DMS153 (cell line): Measurements from ENCODE around the gene TMPRSS3.

Experiments used
- DNase-seq: peaks from one replicate; lab custom pipeline; 2025; lab: John Stamatoyannopoulos, UW

The TMPRSS3 gene

DNA sequence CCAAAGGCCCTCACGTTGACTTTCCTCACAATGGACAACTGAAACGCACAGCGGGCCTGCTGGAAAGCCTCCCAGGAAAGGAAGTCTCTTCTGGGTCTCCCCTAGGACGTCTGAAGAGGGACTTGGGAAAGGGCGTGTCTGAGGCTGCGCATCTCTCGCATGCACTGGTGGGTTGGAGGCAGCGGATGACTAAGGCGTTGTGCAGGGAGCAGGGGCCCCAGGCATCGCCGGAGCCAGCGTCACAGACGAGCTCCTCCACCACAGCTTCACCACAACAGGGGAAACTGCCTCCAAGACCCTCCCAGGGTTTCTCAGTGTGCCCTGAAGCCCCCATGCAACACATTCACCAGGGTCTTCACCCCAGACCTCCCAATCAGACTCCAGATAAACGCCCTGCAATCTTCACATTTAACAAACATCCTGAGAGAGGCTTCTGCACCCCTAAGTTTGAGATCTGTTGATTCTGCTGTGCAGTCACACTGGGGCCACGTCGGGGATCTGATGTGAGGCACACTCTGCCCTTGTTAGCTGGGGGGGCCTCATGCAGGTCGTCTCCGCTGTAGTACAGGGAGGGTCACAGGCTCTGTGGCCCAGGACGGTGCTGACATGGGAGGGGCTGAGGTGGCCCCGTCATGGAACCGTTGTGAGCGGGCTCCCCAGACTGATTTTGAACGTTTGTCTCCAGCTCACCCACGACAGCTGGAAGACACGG is 22.5 kb downstream of the TMPRSS3 start:
- no peak for DNase-seq

DNA sequence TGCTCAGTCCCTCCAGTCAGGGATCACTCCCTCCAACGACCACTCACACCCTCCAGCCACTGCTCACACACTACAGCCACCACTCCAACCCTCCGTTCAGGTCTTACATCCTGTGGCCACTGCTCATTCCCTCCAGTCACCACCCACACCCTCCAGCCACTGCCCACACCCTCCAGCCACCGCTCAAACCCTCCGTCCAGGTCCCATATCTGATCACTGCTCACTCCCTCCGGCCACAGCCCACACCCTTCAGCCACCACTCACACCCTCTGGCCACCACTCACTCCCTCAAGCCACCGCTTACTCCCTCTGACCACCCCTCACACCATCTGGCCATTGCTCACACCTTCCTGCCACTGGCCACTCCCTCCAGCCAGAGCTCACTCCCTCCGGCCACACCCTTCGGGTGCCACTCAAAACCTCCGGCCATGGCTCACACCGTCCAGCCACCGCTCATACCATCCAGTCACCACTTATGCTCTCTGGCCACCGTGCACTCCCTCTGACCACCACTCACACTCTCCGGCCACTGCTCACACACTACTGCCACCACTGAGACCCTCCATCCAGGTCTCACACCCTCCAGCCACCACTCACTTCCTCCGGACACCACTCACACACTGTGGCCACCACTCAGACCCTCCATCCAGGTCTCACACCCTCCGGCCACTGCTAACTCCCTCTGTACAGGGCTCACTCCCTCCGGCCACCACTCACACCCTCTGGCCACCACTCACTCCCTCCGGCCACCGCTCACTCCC is 24.8 kb downstream of the TMPRSS3 start:
- DNase-seq: no peak

DNA sequence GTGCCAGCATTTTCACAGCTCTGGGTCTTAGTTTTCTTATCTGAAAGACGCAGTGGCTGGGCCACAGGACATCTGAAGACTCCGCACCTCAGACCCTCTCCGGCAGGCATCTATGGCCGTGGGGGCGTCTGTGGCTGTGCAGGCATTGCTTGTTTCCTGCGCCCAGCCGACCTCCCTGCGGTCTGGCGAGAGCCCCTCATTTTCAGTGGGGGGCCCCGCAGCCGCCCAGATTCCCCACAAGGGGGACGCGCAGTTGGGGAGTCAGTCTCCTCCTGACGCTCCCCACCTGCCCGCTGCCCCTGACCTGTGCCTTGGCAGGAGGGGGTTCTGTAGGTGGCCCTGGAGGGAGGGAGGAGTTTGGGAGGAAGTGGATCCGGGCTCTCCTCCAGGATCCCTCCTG is 26.0 kb downstream of the TMPRSS3 start:
- DNase-seq: no peak

DNA sequence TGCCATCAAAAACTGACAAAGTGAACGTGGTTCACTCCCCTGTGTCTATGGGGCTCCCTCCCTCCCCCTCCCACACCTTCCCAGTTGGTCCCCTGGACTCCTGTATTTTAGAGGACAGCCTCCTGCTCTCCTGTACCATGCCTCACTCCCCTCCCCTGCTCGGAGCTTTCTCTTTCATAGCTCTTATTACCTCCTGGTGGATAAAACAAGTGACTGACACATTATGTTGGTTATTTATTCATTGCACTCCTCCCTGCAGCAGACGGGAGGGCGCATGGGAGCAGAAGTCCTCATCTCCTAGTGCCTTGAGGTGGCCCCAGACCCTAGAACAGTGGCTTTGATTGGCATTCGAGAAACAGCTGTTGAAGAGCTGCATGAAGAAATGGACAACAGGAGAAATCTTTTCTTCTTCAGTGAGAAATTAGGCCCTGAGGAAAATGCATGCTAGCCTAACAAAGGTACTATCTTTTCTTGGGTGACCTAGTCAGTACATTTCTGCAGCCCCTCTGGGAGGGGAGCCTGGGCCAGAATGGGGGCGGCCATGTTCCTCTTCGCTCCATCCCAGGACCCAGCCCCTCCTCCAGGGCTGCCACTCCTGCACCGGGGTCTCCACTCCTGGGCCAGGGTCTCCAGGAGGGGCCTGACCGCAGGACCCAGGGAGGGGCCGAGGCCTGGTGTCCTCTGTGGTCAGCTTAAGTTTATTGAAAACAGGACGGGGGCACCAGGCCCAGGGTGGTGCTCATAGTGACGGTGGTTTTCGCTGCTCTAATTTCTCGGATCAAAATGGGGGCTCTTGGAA is 28.3 kb downstream of the TMPRSS3 start:
- no peak for DNase-seq

DNA sequence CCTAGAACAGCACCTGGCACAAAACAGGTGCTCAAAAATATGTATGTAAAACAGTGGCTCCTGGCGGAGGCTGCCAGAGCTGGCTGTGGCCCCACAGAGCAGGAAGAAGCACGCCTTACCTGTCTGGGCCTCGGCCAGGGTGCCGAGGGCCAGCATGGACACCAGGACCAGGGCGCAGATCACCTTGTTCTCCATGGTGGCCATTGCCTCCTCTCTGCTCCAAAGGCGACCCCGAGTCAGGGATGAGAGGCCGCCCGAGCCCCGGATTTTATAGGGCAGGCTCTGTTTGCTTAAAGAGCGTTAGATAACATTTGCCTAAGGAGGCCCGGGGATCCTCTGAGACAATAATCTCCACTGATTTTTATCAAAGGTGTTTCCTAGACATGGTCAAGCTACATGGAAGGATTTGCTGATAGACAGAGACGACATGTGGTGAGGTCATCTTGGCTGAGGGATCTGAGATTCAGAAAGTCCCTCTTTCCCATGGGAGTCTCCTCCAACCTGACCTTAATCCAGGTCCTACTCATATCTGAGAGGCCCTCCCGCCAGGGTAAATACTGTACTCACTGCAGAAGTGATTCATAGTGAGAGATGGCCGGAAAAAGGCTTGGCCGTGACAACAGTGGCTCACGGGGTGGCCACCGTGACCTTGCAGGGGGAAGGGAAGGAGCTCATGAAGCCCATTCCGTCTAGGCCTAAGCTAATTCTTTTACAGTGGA is 29.4 kb downstream of the TMPRSS3 start, which contains the start of gene TFF1:
TFF1 (minus strand) TSS at position 244 of the 719 bp plus-strand sequence; CDS start at position 204, 40 bp downstream.
- no peak for DNase-seq

DNA sequence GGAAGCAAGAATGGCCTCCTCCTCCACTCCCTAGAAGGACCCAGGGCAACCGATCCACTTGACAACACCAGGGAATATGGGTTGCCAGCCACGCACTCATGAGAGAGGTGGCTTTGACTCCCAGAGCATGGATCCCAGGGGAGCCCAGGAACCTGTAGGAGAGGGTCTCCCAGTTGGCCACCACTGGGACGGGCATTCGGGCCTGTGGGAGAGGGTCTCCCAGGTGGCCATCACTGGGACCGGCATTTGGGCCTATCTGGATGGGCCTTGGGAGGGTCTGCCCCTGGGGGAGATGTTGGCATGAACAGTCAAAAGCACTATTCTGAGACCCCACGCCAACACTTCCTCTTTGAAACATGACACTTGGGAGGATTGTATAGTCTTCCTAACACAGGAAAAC is 30.1 kb downstream of the TMPRSS3 start:
- DNase-seq: no peak

DNA sequence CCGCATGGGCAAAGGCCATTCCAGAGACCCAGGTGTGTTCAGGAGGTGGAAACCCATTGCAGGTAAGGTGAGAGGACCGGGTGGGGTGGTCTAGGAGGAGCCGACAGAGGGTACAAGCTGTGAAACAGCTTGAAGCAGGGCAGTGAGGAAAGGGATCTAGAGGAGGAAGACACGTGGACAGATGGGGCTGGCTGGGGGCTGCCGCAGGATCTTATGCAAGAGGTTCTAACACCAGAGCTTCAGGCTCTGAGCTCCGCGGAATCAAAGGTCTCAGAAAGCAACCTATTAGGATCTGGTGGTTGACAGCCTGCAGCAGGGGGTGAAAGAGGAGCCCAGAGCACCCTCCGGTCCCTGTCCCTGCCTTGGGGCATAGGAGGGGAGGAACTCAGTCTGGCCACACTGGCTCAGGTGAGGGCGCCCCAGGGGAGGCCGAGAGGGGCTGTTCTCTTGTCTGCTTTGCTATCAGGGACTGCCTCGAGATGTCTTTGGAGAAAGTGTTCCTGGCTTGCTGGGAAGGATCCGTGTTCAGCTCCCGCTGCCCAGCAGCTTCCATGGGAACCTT is 31.5 kb downstream of the TMPRSS3 start:
- DNase-seq: no peak

DNA sequence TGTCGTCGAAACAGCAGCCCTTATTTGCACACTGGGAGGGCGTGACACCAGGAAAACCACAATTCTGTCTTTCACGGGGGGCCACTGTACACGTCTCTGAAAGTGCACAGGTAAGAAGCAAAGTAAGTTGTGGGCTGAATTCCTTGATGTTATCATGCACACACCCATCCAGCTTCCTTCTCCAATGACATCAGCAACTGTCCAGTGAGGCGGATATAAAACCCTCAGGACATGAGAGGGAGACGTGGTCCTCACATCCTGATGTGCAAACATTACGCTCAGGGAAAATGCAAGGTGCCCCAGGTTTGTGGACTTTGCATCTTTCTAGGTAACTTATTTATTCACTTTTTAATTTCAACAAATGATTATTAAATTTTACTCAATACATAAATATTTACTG is 32.5 kb downstream of the TMPRSS3 start:
- no peak for DNase-seq

DNA sequence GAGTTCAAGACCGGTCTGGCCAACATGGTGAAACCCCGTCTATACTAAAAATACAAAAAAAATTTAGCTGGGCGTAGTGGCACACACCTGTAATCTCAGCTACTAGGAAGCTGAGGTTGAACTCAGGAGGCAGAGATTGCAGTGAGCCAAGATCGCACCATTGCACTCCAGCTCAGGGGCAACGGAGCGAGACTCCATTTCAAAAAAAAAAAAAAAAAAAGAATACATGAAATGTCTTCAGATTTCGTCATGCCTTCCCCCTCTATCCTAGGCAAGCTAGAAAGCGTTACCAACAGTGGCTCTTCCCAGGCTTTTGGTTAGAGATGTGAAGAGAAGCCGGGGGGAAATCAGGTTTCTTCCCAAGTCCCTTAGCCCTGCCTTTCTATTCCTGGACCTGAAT is 33.2 kb downstream of the TMPRSS3 start:
- no peak for DNase-seq

DNA sequence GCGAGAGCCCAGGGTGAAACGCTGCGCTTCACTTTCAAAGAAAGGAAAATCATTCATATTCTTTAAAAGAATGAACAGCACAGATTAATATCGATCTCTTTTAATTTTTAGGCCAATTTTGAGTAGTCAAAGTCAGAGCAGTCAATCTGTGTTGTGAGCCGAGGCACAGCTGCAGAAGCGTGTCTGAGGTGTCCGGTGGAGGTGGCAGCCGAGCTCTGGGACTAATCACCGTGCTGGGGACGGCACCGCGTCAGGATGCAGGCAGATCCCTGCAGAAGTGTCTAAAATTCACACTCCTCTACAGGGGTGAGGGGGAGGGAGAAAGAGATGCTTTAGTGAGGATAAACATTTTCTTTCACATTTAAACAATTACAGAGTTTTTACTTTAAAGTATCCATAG is 33.7 kb downstream of the TMPRSS3 start:
- DNase-seq: no peak

DNA sequence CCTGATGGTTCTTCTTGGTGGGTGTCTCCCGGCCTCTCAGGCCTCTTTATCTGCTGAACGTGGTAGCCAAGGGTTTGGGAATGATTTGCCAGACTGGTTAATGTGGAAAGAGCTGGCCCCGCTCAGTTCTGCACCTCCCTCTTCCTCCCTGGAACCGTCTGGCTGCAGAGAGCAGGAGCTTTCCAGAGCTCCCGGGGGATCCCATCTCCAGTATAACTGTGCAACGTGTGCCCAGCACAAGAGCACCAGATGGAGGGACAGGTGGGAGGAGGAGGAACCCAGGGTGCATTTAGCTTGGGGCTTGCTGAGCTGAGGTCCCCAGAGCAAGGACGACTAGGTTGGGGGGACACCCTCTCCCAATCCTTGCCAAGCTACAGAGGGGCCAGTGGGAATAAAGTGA is 34.6 kb downstream of the TMPRSS3 start:
- no peak for DNase-seq

DNA sequence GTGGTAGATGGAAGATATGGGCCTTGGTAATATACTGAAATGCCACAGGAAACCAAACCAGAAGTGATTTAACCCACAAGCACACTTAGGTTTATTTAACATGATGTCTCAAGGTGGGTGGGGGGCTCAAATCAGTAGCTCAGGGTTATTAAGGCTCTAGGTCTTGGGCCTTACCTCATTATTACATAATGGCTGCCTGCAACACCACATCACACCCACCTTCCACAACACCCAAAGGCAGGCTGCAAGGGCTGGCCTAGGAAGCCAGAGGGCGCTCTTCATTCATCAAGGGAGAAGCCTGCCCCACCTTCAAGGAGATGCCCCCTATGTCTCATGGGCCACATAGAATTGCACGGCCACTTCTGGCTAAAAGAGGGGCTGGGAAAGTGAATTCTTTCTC is 35.5 kb downstream of the TMPRSS3 start:
- DNase-seq: no peak

DNA sequence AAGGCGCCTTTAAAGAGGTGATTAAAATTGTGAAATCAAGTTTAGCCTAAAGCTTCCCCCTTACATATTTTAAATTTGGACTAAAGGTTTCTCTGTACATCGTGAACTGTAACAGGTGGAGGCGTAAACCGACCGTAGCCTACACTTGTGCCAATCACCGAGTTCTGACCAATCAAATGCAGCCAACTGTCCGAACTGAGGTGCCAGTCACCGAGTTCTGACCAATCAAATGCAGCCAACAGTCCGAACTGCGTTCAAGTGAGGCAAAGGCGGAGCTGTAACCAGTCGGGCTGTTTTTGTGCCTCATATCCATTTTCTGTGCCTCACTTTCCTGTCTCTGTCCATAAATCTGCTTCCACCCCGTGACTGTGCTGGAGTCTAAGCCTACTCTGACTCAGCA is 36.9 kb downstream of the TMPRSS3 start:
- DNase-seq: no peak

DNA sequence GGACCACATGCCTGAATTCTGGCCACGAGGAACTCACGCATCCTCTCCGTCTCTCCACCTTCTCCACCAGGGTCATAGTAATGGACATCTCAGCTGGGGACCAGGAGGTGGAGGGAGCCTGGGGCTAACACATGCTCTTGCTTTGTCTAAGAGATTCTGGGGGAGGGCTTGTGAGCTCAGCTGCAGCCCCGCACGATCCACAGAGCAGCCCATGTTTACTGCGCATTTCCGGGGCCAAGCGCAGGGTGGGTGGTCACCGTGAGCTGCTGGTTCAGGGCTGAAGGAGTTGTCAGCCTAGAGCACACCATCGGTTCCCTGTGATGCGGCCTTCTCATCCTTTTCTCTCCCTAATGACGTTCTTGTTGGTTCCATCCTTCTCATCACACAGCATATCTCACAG is 37.6 kb downstream of the TMPRSS3 start:
- DNase-seq: no peak

DNA sequence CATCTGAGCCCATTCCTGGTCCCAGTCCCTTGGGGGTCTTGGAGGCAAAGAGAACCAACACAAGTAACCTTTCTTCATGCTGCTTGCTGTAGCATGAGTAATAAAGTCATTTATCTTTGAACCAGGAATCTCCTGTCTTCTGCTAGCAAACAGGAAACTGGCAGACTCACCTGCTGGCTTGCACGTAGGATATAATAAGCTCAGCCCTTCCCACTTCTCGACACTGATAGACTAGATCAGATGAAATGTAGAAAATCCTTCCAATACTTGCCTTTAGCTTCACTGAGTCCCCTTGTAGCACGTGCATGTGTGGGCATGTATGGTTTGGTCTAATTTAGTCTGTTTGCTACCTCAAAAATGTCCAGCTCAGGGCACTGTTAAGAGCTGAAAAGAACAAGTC is 38.5 kb downstream of the TMPRSS3 start:
- DNase-seq: no peak

DNA sequence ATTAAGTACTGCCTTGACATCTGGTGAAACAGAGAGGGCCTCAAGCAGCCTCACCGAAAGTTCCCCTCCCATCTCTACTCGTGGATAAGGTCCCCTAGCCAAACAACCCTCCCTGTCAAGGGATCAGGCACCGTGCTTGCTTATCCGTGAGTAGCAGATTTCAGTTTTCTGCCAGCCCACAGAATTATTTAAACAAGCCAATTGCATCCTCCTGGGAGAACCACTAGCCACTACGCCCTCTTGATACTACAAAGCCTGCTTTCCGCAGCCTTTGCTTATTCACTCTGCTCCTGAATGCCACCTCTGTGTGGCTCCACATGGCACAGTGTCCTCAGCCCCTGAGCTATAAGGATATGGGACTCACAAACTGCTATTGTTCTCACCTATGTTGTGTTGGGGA is 39.2 kb downstream of the TMPRSS3 start:
- DNase-seq: no peak

DNA sequence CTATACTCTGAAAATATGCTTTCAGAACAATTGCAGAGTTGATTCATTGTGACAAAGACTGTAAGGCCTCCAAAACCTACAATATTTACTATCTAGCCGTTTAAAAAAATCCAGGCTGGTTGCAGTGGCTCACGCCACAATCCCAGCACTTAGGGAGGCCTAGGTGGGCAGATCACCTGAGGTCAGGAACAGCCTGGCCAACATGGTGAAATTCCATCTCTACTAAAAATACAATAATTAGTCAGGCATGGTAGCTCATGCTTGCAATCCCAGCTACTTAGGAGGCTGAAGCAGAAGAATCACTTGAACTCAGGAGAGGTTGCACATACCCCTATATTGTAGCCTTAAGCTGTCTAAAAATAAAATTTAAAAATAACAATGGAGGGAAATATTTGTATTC is 39.8 kb downstream of the TMPRSS3 start:
- DNase-seq: no peak

DNA sequence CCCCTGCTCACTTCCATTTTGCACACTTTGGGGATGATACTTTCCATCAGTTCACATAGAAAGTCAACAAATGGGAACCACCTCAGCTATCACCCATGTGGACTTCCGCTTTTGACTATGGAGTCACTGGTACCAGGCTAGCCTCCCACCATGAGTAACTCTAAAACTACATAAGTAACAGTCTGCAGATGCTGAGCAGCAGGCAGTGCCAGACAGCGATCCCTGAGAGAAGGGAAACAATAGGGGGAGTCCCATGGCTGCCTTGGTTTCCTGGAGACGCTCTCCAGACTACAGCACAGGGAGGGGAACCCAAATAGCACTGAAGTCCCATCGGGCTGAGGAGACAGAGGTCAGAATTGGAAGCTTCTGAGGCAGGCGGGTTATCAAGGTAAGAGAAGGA is 42.2 kb downstream of the TMPRSS3 start:
- DNase-seq: no peak

DNA sequence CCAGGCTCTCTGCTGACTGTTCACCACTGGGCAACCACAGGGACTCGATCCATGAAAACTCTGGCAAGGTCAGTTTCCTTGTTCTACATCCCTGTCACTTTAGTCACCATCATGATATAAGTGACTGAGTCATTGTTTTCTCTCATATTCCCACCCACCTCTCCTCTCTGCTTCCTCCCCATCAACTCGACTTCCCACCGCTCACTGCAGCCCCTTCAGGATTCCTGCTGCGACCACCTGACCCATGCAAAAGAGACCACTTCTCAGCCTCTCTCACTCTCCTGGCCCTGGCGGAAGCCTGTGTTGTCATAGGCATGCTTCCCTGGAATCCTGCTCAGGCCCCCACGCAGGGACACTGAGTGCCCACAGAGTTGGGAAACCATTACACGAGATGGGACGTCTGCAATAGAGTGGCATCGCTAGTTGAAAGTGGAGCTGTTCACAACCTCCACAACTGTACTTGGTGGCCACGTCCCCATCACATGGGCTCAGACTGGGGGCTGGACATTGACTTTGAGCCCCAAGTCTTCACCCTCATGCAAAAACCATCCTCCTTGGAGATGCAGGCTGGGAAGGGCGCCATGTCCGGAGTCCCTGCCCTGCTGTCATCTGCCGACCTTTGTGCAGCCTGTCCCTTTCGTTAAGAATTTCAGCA is 43.3 kb downstream of the TMPRSS3 start:
- DNase-seq: no peak

DNA sequence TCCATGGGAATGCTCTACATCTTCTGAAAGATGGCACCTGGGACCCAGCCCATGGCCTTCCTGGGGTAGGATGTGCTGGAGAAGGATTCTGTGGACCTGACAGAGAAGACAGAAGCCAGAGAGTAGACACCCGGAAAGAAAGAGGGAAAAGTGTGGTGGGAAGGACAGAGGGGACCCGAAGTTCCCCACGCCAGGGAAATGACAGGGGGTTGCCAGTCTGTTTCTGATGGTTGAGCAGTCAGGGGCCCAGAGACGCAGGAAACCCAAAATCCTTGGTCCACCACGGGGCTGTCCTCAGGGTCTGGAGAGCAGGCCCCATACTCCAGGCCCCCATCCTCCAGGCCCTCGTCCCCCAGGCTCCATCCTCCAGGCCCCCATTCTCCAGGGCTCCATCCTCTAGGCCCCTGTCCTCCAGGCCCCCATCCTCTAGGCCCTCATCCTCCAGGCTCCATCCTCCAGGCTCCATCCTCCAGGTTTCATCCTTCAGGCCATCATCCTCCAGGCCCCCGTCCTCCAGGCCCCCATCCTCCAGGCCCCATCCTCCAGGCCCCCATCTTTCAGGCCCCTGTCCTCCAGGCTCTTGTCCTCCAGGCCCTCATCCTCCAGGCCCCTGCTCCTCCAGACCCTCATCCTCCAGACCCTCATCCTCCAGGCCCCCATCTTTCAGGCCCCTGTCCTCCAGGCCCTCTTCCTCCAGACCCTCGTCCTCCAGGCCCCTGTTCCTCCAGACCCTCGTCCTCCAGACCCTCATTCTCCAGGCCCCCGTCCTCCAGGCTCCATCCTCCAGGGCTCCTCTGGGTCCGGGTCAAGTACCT is 44.0 kb downstream of the TMPRSS3 start:
- no peak for DNase-seq
